Heart right ventricle (tissue), 16 donors: Measurements from ENCODE around the gene KCNK2. TPM values are rescaled to one million over a fixed set of nuclear protein-coding genes. Genes with fewer than 3 reads are reported as not detected.

ENCODE experiments used
- ATAC-seq, 8 donors: fragments of 200-7000 bp; cut with Tn5 transposase; one replicate each; pipeline ENCODE4 v1.9.1; 2020; ENCODE audit warnings: mild to moderate bottlenecking in 8 of 8, moderate library complexity in 8 of 8, moderate number of reproducible peaks in 1 of 8
- DNase-seq, 2 donors: peaks; one replicate each; pipeline ENCODE4 v3.0.0-alpha.2; 2020
- H3K27ac ChIP-seq, 10 donors: fragments of 200-600 bp; sonication (generic) in 2 of 10; one replicate each; pipeline versions ENCODE4 v1.5.0 to v1.8.0; 2020 to 2022; ENCODE audit warnings: mild to moderate bottlenecking in 3 of 10
- H3K27me3 ChIP-seq, 7 donors: fragments of 200-600 bp; one replicate each; pipeline ENCODE4 v1.8.0; 2021 to 2022; ENCODE audit warnings: mild to moderate bottlenecking in 2 of 7
- H3K36me3 ChIP-seq, 9 donors: fragments of 200-600 bp; sonication (generic) in 1 of 9; one replicate each; pipeline versions ENCODE4 v1.5.0 to v1.8.0; 2020 to 2022; ENCODE audit warnings: mild to moderate bottlenecking in 2 of 9
- H3K4me1 ChIP-seq, 9 donors: fragments of 200-600 bp; sonication (generic) in 1 of 9; one replicate each; pipeline versions ENCODE4 v1.5.0 to v1.8.0; 2020 to 2022; ENCODE audit warnings: mild to moderate bottlenecking in 4 of 9
- H3K4me3 ChIP-seq, 10 donors: fragments of 200-600 bp; sonication (generic) in 2 of 10; one replicate each; pipeline versions ENCODE4 v1.5.0 to v1.8.0; 2020 to 2022; ENCODE audit warnings: mild to moderate bottlenecking in 7 of 10, moderate library complexity in 2 of 10
- H3K9me3 ChIP-seq, 11 donors: fragments of 200-600 bp in 10 of 11; sonication (generic) in 2 of 11; one replicate each; pipeline versions ENCODE4 v1.5.0 to v1.8.0; 2013 to 2022; ENCODE audit warnings: mild to moderate bottlenecking in 2 of 11, control low read depth in 1 of 11, moderate library complexity in 1 of 11
- WGBS, 2 donors: extraction: QIAGEN DNeasy Blood & Tissue Kit; methylation state at CpG; one replicate each; pipeline ENCODE4 v1.1.7; 2013; ENCODE audit warnings: inconsistent platforms in 1 of 2; 5-methylcytosine and 5-hydroxymethylcytosine counted together
- intact Hi-C, 10 donors: fragments of 100-400 bp; cut with DNase I; formaldehyde crosslinking; loops; one replicate each; pipeline versions ENCODE4 v1.11.1 to v1.14.2; 2022
- polyA plus RNA-seq, 2 donors: library from polyadenylated mRNA; stranded (reverse); fragments of 200-250 nt; gene quantifications; one replicate each; pipeline ENCODE4 v1.2.3, GENCODE V29; 2013
- total RNA-seq, 10 donors: library from RNA; stranded (reverse); fragmentation: NEBNext Ultra II Directional in 3 of 10; extraction: Animal tissue kit (Norgen Biotek cat#: 25700) in 3 of 10; gene quantifications; one replicate each; pipeline versions ENCODE4 v1.2.1 to v1.2.4, GENCODE V29; 2021 to 2023
- TF ChIP-seq, protein P1 (sequence below), 9 donors: fragments of 200-600 bp; sonication (generic) in 2 of 9; IDR thresholded peaks; one replicate each; pipeline versions ENCODE4 v1.5.0 to v1.8.0; 2021 to 2022; ENCODE audit warnings: antibody characterized with exemption in 9 of 9, mild to moderate bottlenecking in 5 of 9, moderate library complexity in 1 of 9
- donor health status: Arrhythmogenic right ventricular cardiomyopathy.
- donor health status: ischemic (EF 13 %, LVEDD 7.1; RV severe dilation, severe dysfunction).
- donor health status: healthy with polysubstance abuse.
- donor health status: DM: no; HTN: yes; CAD: no.
- donor health status: DM: no; HTN: no; CAD: no.
- donor health status: ischemic (EF 25% LVEDD 6.9; RV normal size, moderate dysfunction).
- donor health status: ischemic (EF 25% LVEDD 5.7; RV mildly dilated, moderate dysfunction).
- donor health status: healthy.
- donor health status: DM: yes; HTN: yes; CAD: no.
- donor health status: Ischemic cardiomyopathy.
- donor health status: ischemic (EF 35%, LVEDD 5.7; RV mildly dilated, moderate dysfunction).
- donor health status: nonischemic (EF 11% LVEDD 7.7; RV severe dilation, severe dysfunction).
- donor health status: DM: yes; HTN: yes; CAD: no.
- donor health status: PGD.
- donor health status: ischemic (EF 29% LVEDD 5.4; RV normal size, mild dysfunction).
- donor health status: nonischemic (EF 23%, LVEDD 6.1; RV moderate dilation, normal function).

KCNK2 gene
- total and polyA plus RNA-seq, 12 donors, result 0.06 to 0.79 (median 0.26) TPM; not detected in 5

GRCh38 chr1:215226757-215227156 lies 144.2 kb downstream of the KCNK2 start:
- intact Hi-C loops, result no loop called here
- Histone ChIP-seq H3K27ac (no peak overlapping the region), H3K9me3 (no peaks in the 10 kb centered on the region), H3K36me3 (no peaks in the 10 kb centered on the region), H3K4me3 (no peak overlapping the region), H3K4me1 (no peaks in the 10 kb centered on the region), H3K27me3 (no peaks in the 10 kb centered on the region)
- no peak for DNase-seq
- 83 to 87% methylated on average over 2 of the region's 2 CpGs for WGBS, 2 donors
- TF ChIP-seq, protein P1, sequence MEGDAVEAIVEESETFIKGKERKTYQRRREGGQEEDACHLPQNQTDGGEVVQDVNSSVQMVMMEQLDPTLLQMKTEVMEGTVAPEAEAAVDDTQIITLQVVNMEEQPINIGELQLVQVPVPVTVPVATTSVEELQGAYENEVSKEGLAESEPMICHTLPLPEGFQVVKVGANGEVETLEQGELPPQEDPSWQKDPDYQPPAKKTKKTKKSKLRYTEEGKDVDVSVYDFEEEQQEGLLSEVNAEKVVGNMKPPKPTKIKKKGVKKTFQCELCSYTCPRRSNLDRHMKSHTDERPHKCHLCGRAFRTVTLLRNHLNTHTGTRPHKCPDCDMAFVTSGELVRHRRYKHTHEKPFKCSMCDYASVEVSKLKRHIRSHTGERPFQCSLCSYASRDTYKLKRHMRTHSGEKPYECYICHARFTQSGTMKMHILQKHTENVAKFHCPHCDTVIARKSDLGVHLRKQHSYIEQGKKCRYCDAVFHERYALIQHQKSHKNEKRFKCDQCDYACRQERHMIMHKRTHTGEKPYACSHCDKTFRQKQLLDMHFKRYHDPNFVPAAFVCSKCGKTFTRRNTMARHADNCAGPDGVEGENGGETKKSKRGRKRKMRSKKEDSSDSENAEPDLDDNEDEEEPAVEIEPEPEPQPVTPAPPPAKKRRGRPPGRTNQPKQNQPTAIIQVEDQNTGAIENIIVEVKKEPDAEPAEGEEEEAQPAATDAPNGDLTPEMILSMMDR (IDR thresholded peaks at IDR 0.05), result no peak
- ATAC-seq, result no peak

DNA sequence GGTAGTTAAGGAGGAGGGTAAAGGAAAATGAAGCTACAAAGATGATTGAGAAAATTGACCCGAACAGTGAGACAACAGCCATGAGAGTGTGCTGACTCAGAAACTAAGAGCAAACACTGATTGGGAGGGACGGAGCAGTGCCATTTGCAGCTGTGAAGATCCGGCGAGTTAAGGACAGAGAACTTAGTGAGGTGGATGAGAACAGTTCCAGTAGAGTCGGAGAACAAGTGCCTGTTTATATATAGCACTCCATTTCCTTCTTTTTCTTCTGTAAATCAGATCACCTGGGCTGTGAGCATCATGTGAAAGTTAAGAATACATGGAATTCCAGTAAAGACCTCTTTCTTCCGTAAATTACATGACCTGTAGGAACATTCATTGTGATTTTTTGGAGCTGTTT lies 145.7 kb downstream of the KCNK2 start:
- no peaks in the 10 kb centered on the region for H3K9me3 ChIP-seq
- ATAC-seq (no peak), DNase-seq (no peak)
- intact Hi-C loops, result no loop called here
- no peak overlapping the region for H3K4me3 ChIP-seq
- no peaks in the 10 kb centered on the region for H3K36me3 ChIP-seq
- TF ChIP-seq, protein P1 (IDR thresholded peaks at IDR 0.05), result no peak
- no peaks in the 10 kb centered on the region for H3K27me3 ChIP-seq
- no peak overlapping the region for H3K27ac ChIP-seq
- WGBS, 2 donors, result 71 to 80% methylated on average over 6 of the region's 6 CpGs
- H3K4me1 ChIP-seq, result no peaks in the 10 kb centered on the region

GRCh38 chr1:215241451-215241850 lies 158.9 kb downstream of the KCNK2 start:
- no peaks in the 10 kb centered on the region for H3K27me3 ChIP-seq

DNA sequence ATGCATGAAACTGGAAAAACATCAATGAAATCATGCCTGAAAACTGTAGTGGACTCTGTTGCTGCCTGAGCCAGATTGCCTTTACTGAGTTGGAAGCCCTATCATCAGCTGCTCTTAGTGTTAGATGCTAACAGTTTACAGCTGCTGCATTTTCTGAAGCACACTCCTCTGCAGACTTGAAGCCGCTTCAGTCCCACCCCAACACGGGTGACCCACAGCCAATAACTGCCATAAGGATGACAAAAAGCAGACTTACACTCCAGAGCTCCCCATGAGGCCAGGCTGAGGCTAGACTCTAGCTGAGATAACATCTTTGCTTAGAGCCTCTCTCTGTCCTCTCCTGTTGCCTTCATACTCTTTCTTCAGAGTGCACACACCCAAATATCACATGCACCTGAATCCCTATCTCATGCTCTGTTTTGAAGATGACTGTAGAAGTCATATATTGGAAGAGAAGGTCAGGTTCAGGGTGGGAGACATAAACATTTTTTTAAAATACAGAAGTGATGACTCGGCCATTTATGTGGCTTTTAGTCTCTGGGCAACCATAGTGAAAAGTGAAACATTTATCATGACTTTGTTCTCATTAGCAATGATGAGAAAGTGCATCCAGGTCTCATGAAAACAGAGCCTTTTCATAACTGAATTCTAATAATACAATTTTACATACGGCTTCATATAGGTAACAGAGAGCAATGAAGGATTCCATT lies 161.0 kb downstream of the KCNK2 start:
- no peak overlapping the region for H3K4me3 ChIP-seq
- no peaks in the 10 kb centered on the region for H3K9me3 ChIP-seq
- TF ChIP-seq, protein P1 (IDR thresholded peaks at IDR 0.05), result no peak
- H3K27ac ChIP-seq, result no peak overlapping the region
- H3K4me1 ChIP-seq, result no peaks in the 10 kb centered on the region
- DNase-seq (no peak), ATAC-seq (no peak)
- no peaks in the 10 kb centered on the region for H3K36me3 ChIP-seq
- intact Hi-C loops, result loop anchor here in 1 of 10 donors (5.0 kb wide), 1 partner anchor 584 kb away; no protein-coding TSS in a partner anchor
- WGBS, 2 donors, result 52 to 59% methylated on average over 4 of the region's 4 CpGs
- no peaks in the 10 kb centered on the region for H3K27me3 ChIP-seq

More at GRCh38 chr1:215241451-215241850, 158.9 kb downstream of the KCNK2 start:
- no peaks in the 10 kb centered on the region for H3K9me3 ChIP-seq
- no peak overlapping the region for H3K27ac ChIP-seq
- DNase-seq (no peak), ATAC-seq (no peak)
- TF ChIP-seq, protein P1 (IDR thresholded peaks at IDR 0.05), result no peak
- no peak overlapping the region for H3K4me3 ChIP-seq
- no peaks in the 10 kb centered on the region for H3K36me3 ChIP-seq
- no peaks in the 10 kb centered on the region for H3K4me1 ChIP-seq
- intact Hi-C loops, result loop anchor here in 1 of 10 donors (5.0 kb wide), 1 partner anchor 586 kb away; no protein-coding TSS in a partner anchor
- WGBS, 2 donors, result 86 to 87% methylated on average over 3 of the region's 3 CpGs
